OCI-LY7 (cell line): ENCODE measurements around the gene FDXR. TPM values are rescaled to one million over a fixed set of nuclear protein-coding genes. Genes with fewer than 3 reads are reported as not detected.

ENCODE experiments used
- BruUV-seq: library from RNA; stranded (reverse); fragments of 400-500 nt; replicated peaks from 2 replicates; lab custom pipeline; 2021; lab: Mats Ljungman, UMichigan
- CTCF ChIA-PET: fragments of 300-600 bp; sonication (Branson Sonifier 250); formaldehyde crosslinking; loops from one replicate; lab custom pipeline; 2022; ENCODE audit warnings: antibody characterized with exemption; ENCODE audit not compliant: unreplicated experiment; lab: Charles Lee
- POLR2A ChIA-PET: fragments of 300-600 bp; sonication (Branson Sonifier 250); formaldehyde crosslinking; loops from one replicate; lab custom pipeline; 2022; ENCODE audit warnings: antibody characterized with exemption; lab: Charles Lee
- DNase-seq: peaks from one replicate; pipeline ENCODE4 v3.0.0-alpha.2; 2015; ENCODE audit warnings: low spot score
- H2AFZ ChIP-seq: fragments of 200-600 bp; sonication (generic), shearing (Covaris generic); 2 replicates; pipeline ENCODE4 v1.6.1; 2014; ENCODE audit warnings: mild to moderate bottlenecking, antibody characterized with exemption, low read length, moderate library complexity
- H3K27ac ChIP-seq: fragments of 200-600 bp; sonication (generic); 2 replicates; pipeline ENCODE4 v1.5.1; 2014; ENCODE audit warnings: mixed run types, low read depth, mild to moderate bottlenecking, moderate library complexity, low read length, inconsistent platforms; ENCODE audit not compliant: poor library complexity, severe bottlenecking
- H3K36me3 ChIP-seq: fragments of 200-600 bp; sonication (generic); 2 replicates; pipeline ENCODE4 v1.6.1; 2014; ENCODE audit warnings: mild to moderate bottlenecking, antibody characterized with exemption, low read length, moderate library complexity, mixed read lengths; ENCODE audit not compliant: insufficient read depth
- H3K4me1 ChIP-seq: fragments of 200-600 bp; sonication (generic); 2 replicates; pipeline ENCODE4 v1.5.1; 2014; ENCODE audit warnings: mild to moderate bottlenecking, low read length; ENCODE audit not compliant: insufficient read depth, poor library complexity, severe bottlenecking
- H3K4me2 ChIP-seq: fragments of 200-600 bp; sonication (generic); 2 replicates; pipeline ENCODE4 v1.6.1; 2014; ENCODE audit warnings: mild to moderate bottlenecking, low read length
- H3K4me3 ChIP-seq: fragments of 200-600 bp; sonication (generic); 2 replicates; pipeline ENCODE4 v1.5.1; 2014; ENCODE audit warnings: mild to moderate bottlenecking, low read depth, low read length; ENCODE audit not compliant: poor library complexity, severe bottlenecking
- H3K79me2 ChIP-seq: fragments of 200-600 bp; sonication (generic); 2 replicates; pipeline ENCODE4 v1.6.1; 2016; ENCODE audit warnings: low read depth, mild to moderate bottlenecking, low read length, moderate library complexity, mixed read lengths; ENCODE audit not compliant: insufficient read depth
- H3K9me2 ChIP-seq: fragments of 200-600 bp; sonication (generic); 2 replicates; pipeline ENCODE4 v1.6.1; 2016; ENCODE audit warnings: mild to moderate bottlenecking, low read length, mixed read lengths; ENCODE audit not compliant: insufficient read depth
- H3K9me3 ChIP-seq: fragments of 200-600 bp; sonication (generic); 2 replicates; pipeline ENCODE4 v1.6.1; 2014; ENCODE audit warnings: mild to moderate bottlenecking, mixed run types, low read length, mixed read lengths
- H4K20me1 ChIP-seq: fragments of 200-600 bp; sonication (generic); 2 replicates; pipeline ENCODE4 v1.6.1; 2014; ENCODE audit warnings: mild to moderate bottlenecking, antibody characterized with exemption, low read length, moderate library complexity, mixed read lengths; ENCODE audit not compliant: insufficient read depth
- CTCF ChIP-seq: fragments of 200-600 bp; sonication (generic); conservative IDR thresholded peaks from 2 replicates; pipeline ENCODE4 v1.5.1; 2014; ENCODE audit warnings: mild to moderate bottlenecking, antibody characterized with exemption, low read length, moderate library complexity, mixed read lengths
- EZH2phosphoT487 ChIP-seq: fragments of 200-600 bp; sonication (generic); IDR thresholded peaks from 2 replicates; pipeline ENCODE4 v1.6.1; 2018; ENCODE audit warnings: low read depth, borderline replicate concordance, mild to moderate bottlenecking, mixed run types, antibody characterized with exemption, low read length, moderate library complexity, mixed read lengths
- intact Hi-C: fragments of 100-400 bp; cut with micrococcal nuclease; formaldehyde crosslinking; loops from one replicate; pipeline ENCODE4 v1.10.0; 2022; ENCODE audit not compliant: unreplicated experiment
- total RNA-seq, 2 experiments: library from RNA; depleted of rRNA in 1 of 2; stranded (reverse); fragments of >200 nt in 1 of 2; shearing (Covaris generic) in 1 of 2; gene quantifications; 2 replicates each; pipeline ENCODE4 v1.2.3, GENCODE V29; 2014 to 2022

Gene FDXR
- total RNA-seq, 2 experiments from 2014 or later: 12.2 to 18.3 TPM

DNA sequence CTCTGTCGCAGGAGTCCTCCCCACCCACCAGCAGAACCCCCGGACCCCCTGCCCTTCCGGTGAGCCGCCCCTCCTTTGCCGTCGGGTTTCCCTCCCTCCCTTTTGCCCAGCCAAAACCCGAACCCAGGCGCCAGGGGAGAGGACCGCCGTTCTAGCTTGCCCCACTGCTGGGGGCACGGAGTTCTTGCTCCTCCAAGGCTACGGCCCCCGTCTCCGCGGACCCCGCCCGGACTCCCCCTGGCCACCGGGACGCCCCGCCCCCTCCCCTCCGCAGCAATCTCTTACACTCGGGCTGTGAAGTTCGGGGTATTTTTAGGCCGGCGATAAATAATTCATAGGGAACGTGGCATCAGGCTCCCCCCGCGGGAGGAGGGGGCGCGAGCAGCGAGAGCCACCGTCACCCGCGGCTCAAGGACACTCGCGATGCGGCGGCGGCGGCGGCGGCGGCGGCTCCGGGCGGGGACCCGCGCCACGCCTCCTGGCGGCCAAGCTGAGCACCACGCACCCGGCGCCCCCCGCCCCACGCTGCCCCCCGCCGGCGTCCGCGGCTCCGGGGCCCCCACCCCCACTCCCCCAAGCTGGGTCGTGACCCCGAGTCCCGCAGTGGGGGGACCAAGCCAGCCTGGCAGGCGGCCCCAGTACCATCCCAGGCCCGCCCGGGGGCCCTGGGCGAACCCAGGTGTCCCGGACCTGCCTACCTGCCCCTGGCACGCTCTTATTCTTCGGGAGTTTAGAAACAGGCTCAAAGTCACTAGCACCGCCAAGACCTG lies 13.2 kb downstream of the FDXR start, which contains the start of gene GRIN2C:
GRIN2C (minus strand) TSS at position 427 of the 770 bp plus-strand sequence. CDS start 4,793 bp downstream, outside the sequence.
- Histone ChIP-seq H3K79me2 (no peaks in the 10 kb centered on the region), H2AFZ (no peak within 1 kb of the TSS), H4K20me1 (no peaks in the 10 kb centered on the region), H3K9me3 (no peaks in the 10 kb centered on the region), H3K27ac (no peak within 1 kb of the TSS), H3K9me2 (no peaks in the 10 kb centered on the region), H3K4me3 (no peak within 1 kb of the TSS), H3K4me2 (peak within 1 kb of the TSS; percentile 39), H3K36me3 (no peaks in the 10 kb centered on the region), H3K4me1 (peaks cover 10% of the 10 kb centered on the region)
- TF ChIP-seq CTCF (peak; percentile 60), EZH2phosphoT487 (0 out of 2 replicates have a peak, but pooled peaks have one; percentile 7)
- no peak for DNase-seq
- intact Hi-C loops: no loop called here
- CTCF ChIA-PET: interaction anchor here (0.7 to 1.9 kb wide), 2 partner anchors 68 to 74 kb away, joined by 4 to 11 read pairs; no protein-coding TSS in a partner anchor
- BruUV-seq: no TSS peak
- POLR2A ChIA-PET: no interaction called here

GRCh38 chr17:74858672-74859458 lies 13.9 kb downstream of the FDXR start:
- H3K27ac ChIP-seq: no peak overlapping the region
- ChIA-PET CTCF (interaction anchor here (0.7 to 1.9 kb wide), 3 partner anchors 26 to 73 kb away, joined by 4 to 11 read pairs (median 8); no protein-coding TSS in a partner anchor), POLR2A (interaction anchor here (0.7 to 1.8 kb wide), 2 partner anchors 12 to 1311 kb away, joined by 3 to 4 read pairs; no protein-coding TSS in a partner anchor)
- H4K20me1 ChIP-seq: no peaks in the 10 kb centered on the region
- no peak overlapping the region for H3K4me2 ChIP-seq
- H3K9me2 ChIP-seq: no peaks in the 10 kb centered on the region
- DNase-seq: no peak
- no TSS peak for BruUV-seq
- no peaks in the 10 kb centered on the region for H3K79me2 ChIP-seq
- peaks cover 10% of the 10 kb centered on the region for H3K4me1 ChIP-seq
- H2AFZ ChIP-seq: no peak overlapping the region
- intact Hi-C loops: no loop called here
- H3K9me3 ChIP-seq: no peaks in the 10 kb centered on the region
- TF ChIP-seq CTCF (no peak), EZH2phosphoT487 (no peak)
- H3K4me3 ChIP-seq: no peak overlapping the region
- no peaks in the 10 kb centered on the region for H3K36me3 ChIP-seq
